GM12873 (cell line): Measurements from ENCODE around the gene BNC2.

ENCODE experiments used
- CTCF ChIP-seq: IDR thresholded peaks from 2 replicates; pipeline ENCODE4 v1.5.1; 2012; ENCODE audit warnings: low read depth, mild to moderate bottlenecking, moderate library complexity, low read length, control low read depth; ENCODE audit not compliant: insufficient read depth; ENCODE audit errors: missing control alignments

BNC2 gene

GRCh38 chr9:16716601-16717000, 153.9 kb downstream of the BNC2 start:
- no peak for TF ChIP-seq CTCF

- TF ChIP-seq CTCF: no peak
These were observed 155.1 kb downstream of the BNC2 start for GRCh38 chr9:16715404-16715803.

- no peak for TF ChIP-seq CTCF
These were observed 157.7 kb downstream of the BNC2 start for GRCh38 chr9:16712787-16713186.

GRCh38 chr9:16710888-16711287, 159.6 kb downstream of the BNC2 start:
- TF ChIP-seq CTCF: no peak

- no peak for TF ChIP-seq CTCF
These were observed 160.5 kb downstream of the BNC2 start for GRCh38 chr9:16709924-16710323.

GRCh38 chr9:16708656-16709435, 161.6 kb downstream of the BNC2 start:
- no peak for TF ChIP-seq CTCF

GRCh38 chr9:16705111-16705604, 165.3 kb downstream of the BNC2 start:
- no peak for TF ChIP-seq CTCF
